ENCODE data around the gene NLGN4Y.
"Not testable (repeated sequence)": the region's sequence is repeated elsewhere in the genome, so short reads cannot be mapped to it uniquely, and the experiment has no call there.

The NLGN4Y gene

DNA sequence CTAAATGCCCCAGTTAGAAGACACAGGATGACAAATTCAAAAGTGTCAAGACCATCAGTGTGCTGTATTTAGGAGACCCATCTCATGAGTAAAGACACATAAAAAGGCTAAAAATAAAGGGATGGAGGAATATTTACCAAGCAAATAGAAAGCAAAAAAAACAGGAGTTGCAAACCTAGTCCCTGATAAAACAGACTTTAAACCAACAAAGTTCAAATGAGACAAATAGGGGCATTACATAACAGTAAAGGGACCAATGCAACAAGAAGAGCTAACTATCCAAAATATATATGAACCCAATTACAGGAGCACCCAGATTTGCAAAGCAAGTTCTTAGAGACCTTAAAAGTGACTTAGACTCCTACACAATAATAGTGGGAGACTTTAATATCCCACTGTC is 336.1 kb downstream of the NLGN4Y start:
- DNase-seq: no peak

GRCh38 chrY:14861033-14861432 is 336.7 kb downstream of the NLGN4Y start:
- DNase-seq: not testable (repeated sequence)

DNA sequence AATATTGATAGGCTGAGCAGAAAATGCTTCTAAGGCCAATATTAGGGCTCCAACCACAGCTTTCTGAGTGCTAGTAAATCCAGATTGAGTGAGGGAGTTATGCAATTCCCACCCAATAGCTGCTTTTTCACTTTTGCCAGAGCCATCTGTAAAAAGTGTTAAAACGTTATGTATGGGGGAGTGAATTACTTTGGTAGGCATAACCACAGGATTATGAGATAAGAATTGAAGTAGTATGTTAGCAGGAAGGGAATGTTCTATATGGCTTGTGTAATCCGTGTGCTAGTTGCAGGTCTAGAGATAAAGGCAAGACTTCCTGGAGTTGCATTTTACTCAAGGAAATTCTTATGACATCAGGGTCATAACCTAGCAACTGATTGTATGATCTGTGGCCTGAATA is 347.6 kb downstream of the NLGN4Y start:
- DNase-seq: no peak
